AG09319 (cell line): ENCODE measurements around the gene NUTM2A.
"Not testable (repeated sequence)": the region's sequence is repeated elsewhere in the genome, so short reads cannot be mapped to it uniquely, and the experiment has no call there.

Source experiments
- DNase-seq: peaks from one replicate; pipeline ENCODE4 v3.0.0-alpha.2; 2010; ENCODE audit warnings: low read depth; ENCODE audit errors: extremely low read depth

NUTM2A gene

GRCh38 chr10:87225148-87225547 lies at the start of gene NUTM2A:
NUTM2A (plus strand) TSS chr10:87225448; CDS start chr10:87225831, 383 bp downstream.
- not testable (repeated sequence) for DNase-seq

- not testable (repeated sequence) for DNase-seq
Observed at GRCh38 chr10:87177587-87177986, 47.7 kb upstream of the NUTM2A start.

GRCh38 chr10:87184421-87184820 lies 40.8 kb upstream of the NUTM2A start:
- not testable (repeated sequence) for DNase-seq

GRCh38 chr10:87186016-87186415 lies 39.2 kb upstream of the NUTM2A start:
- not testable (repeated sequence) for DNase-seq

GRCh38 chr10:87187573-87187972 lies 37.7 kb upstream of the NUTM2A start:
- DNase-seq: not testable (repeated sequence)

- DNase-seq: not testable (repeated sequence)
Observed at GRCh38 chr10:87191841-87192240, 33.4 kb upstream of the NUTM2A start.

- DNase-seq: not testable (repeated sequence)
Observed at GRCh38 chr10:87200924-87201323, 24.3 kb upstream of the NUTM2A start.

- DNase-seq: not testable (repeated sequence)
Observed at GRCh38 chr10:87204801-87205200, 20.4 kb upstream of the NUTM2A start.

GRCh38 chr10:87206922-87207321 lies 18.3 kb upstream of the NUTM2A start:
- DNase-seq: not testable (repeated sequence)

GRCh38 chr10:87210309-87210708 lies 14.9 kb upstream of the NUTM2A start:
- not testable (repeated sequence) for DNase-seq

GRCh38 chr10:87211848-87212247 lies 13.4 kb upstream of the NUTM2A start:
- DNase-seq: not testable (repeated sequence)

- not testable (repeated sequence) for DNase-seq
Observed at GRCh38 chr10:87213150-87213765, 12.0 kb upstream of the NUTM2A start.

- DNase-seq: not testable (repeated sequence)
Observed at GRCh38 chr10:87213806-87214205, 11.4 kb upstream of the NUTM2A start.

- not testable (repeated sequence) for DNase-seq
Observed at GRCh38 chr10:87216120-87216519, 9.1 kb upstream of the NUTM2A start.

- DNase-seq: not testable (repeated sequence)
Observed at GRCh38 chr10:87219370-87219769, 5.9 kb upstream of the NUTM2A start.

- DNase-seq: not testable (repeated sequence)
Observed at GRCh38 chr10:87222789-87223188, 2.5 kb upstream of the NUTM2A start.

- not testable (repeated sequence) for DNase-seq
Observed at GRCh38 chr10:87228247-87228646, 3.0 kb downstream of the NUTM2A start.

- DNase-seq: not testable (repeated sequence)
Observed at GRCh38 chr10:87229211-87229610, 4.0 kb downstream of the NUTM2A start.

GRCh38 chr10:87234854-87235253 lies 9.6 kb downstream of the NUTM2A start:
- DNase-seq: not testable (repeated sequence)

- not testable (repeated sequence) for DNase-seq
Observed at GRCh38 chr10:87237244-87237643, 12.0 kb downstream of the NUTM2A start.

- DNase-seq: not testable (repeated sequence)
Observed at GRCh38 chr10:87239346-87239808, 14.1 kb downstream of the NUTM2A start.

GRCh38 chr10:87242192-87242591 lies 16.9 kb downstream of the NUTM2A start:
- DNase-seq: not testable (repeated sequence)

GRCh38 chr10:87247335-87247734 lies 22.1 kb downstream of the NUTM2A start:
- DNase-seq: not testable (repeated sequence)
